Lower lobe of right lung (tissue), 2 donors: Measurements from ENCODE around the gene SNRNP70. TPM values are rescaled to one million over a fixed set of nuclear protein-coding genes. Genes with fewer than 3 reads are reported as not detected.

Source experiments
- ATAC-seq, 2 donors: fragments of 200-7000 bp; cut with Tn5 transposase; one replicate each; pipeline ENCODE4 v1.9.1; 2020 to 2022; ENCODE audit warnings: mild to moderate bottlenecking in 2 of 2, moderate library complexity in 2 of 2
- DNase-seq: peaks from one replicate; pipeline ENCODE4 v3.0.0-alpha.2; 2020
- H3K27ac ChIP-seq: fragments of 200-600 bp; one replicate; pipeline ENCODE4 v1.8.0; 2022
- H3K27me3 ChIP-seq: fragments of 200-600 bp; one replicate; pipeline ENCODE4 v1.8.0; 2022; ENCODE audit warnings: low read depth
- H3K36me3 ChIP-seq: fragments of 200-600 bp; one replicate; pipeline ENCODE4 v1.8.0; 2022; ENCODE audit warnings: mild to moderate bottlenecking
- H3K4me1 ChIP-seq: fragments of 200-600 bp; one replicate; pipeline ENCODE4 v1.8.0; 2022
- H3K4me3 ChIP-seq: fragments of 200-600 bp; one replicate; pipeline ENCODE4 v1.8.0; 2022; ENCODE audit warnings: mild to moderate bottlenecking
- H3K9me3 ChIP-seq: fragments of 200-600 bp; one replicate; pipeline ENCODE4 v1.8.0; 2022
- CTCF ChIP-seq: fragments of 200-600 bp; IDR thresholded peaks from one replicate; pipeline ENCODE4 v1.8.0; 2022; ENCODE audit warnings: antibody characterized with exemption, mild to moderate bottlenecking
- intact Hi-C: fragments of 100-400 bp; cut with DNase I; formaldehyde crosslinking; loops from one replicate; pipeline ENCODE4 v1.11.0; 2022
- total RNA-seq: library from RNA; stranded (reverse); fragmentation: NEBNext Ultra II Directional; extraction: Animal tissue kit (Norgen Biotek cat#: 25700); gene quantifications from one replicate; pipeline ENCODE4 v1.2.1, GENCODE V29; 2021
- donor health status: DM: no; HTN: yes; CAD: no; lungs with severe emphysema.

SNRNP70 gene
- total RNA-seq, 1 donor from 2014 or later, result 203 TPM

GRCh38 chr19:49111218-49111998 lies 26.2 kb downstream of the SNRNP70 start:
- no peak for ATAC-seq
- intact Hi-C loops, result no loop called here
- no peak overlapping the region for H3K27ac ChIP-seq

GRCh38 chr19:49113762-49114629 lies 28.7 kb downstream of the SNRNP70 start, which contains the start of gene LIN7B:
LIN7B (plus strand) TSS chr19:49114370; CDS start chr19:49114405, 35 bp downstream.
- DNase-seq (peak; percentile 71), ATAC-seq (peak; percentile 78 to 79)
- Histone ChIP-seq H3K9me3 (no peaks in the 10 kb centered on the region), H3K27ac (peak within 1 kb of the TSS; percentile 79), H3K4me3 (peak within 1 kb of the TSS; percentile 87), H3K27me3 (no peaks in the 10 kb centered on the region), H3K4me1 (peaks cover 36% of the 10 kb centered on the region), H3K36me3 (peaks cover 5% of the 10 kb centered on the region)
- intact Hi-C loops, result no loop called here
- TF ChIP-seq CTCF, result peak; percentile 46

More at GRCh38 chr19:49111218-49111998, 26.2 kb downstream of the SNRNP70 start:
- no peaks in the 10 kb centered on the region for H3K9me3 ChIP-seq
- H3K4me3 ChIP-seq, result no peak overlapping the region
- DNase-seq, result no peak
- H3K36me3 ChIP-seq, result peaks cover 31% of the 10 kb centered on the region
- H3K27me3 ChIP-seq, result no peaks in the 10 kb centered on the region
- no peak for TF ChIP-seq CTCF
- peaks cover 21% of the 10 kb centered on the region for H3K4me1 ChIP-seq

- Histone ChIP-seq H3K27ac (peak overlapping the region; percentile 79), H3K9me3 (no peaks in the 10 kb centered on the region), H3K4me3 (peak overlapping the region; percentile 87), H3K36me3 (no peaks in the 10 kb centered on the region), H3K27me3 (peaks cover 2% of the 10 kb centered on the region), H3K4me1 (peaks cover 42% of the 10 kb centered on the region)
- TF ChIP-seq CTCF, result no peak
- intact Hi-C loops, result no loop called here
- ATAC-seq, result peak in 1 of 2 donors; percentile 22
- DNase-seq, result peak; percentile 77
These were observed 29.5 kb downstream of the SNRNP70 start for GRCh38 chr19:49114630-49115363.

GRCh38 chr19:49116544-49116943 lies 31.3 kb downstream of the SNRNP70 start:
- H3K4me3 ChIP-seq, result no peak overlapping the region
- no peak for ATAC-seq
- TF ChIP-seq CTCF, result no peak
- H3K36me3 ChIP-seq, result no peaks in the 10 kb centered on the region
- no peaks in the 10 kb centered on the region for H3K9me3 ChIP-seq
- peaks cover 43% of the 10 kb centered on the region for H3K4me1 ChIP-seq
- intact Hi-C loops, result no loop called here
- H3K27me3 ChIP-seq, result peaks cover 9% of the 10 kb centered on the region
- H3K27ac ChIP-seq, result no peak overlapping the region
- peak; percentile 85 for DNase-seq
